K562 (cell line): ENCODE data around the gene PUM1. TPM values are rescaled to one million over a fixed set of nuclear protein-coding genes. Genes with fewer than 3 reads are reported as not detected.

Source experiments
- ARID1B ChIP-seq: fragments of 450-650 bp; IDR thresholded peaks from 2 replicates; pipeline ENCODE4 v1.6.1; 2016; ENCODE audit warnings: antibody characterized with exemption, mild to moderate bottlenecking, inconsistent platforms
- BRF2 ChIP-seq: IDR thresholded peaks from 3 replicates; pipeline ENCODE4 v1.6.1; 2011; ENCODE audit warnings: borderline replicate concordance, mild to moderate bottlenecking; ENCODE audit not compliant: insufficient read length, insufficient read depth
- CCAR2 ChIP-seq: fragments of 200-400 bp; formaldehyde crosslinking; IDR thresholded peaks from 2 replicates; pipeline ENCODE4 v1.6.1; 2017; ENCODE audit warnings: mild to moderate bottlenecking, low read depth, low read length
- DNMT1 ChIP-seq: fragments of 450-650 bp; IDR thresholded peaks from 2 replicates; pipeline ENCODE4 v1.6.1; 2016; ENCODE audit warnings: antibody characterized with exemption, mild to moderate bottlenecking
- E2F8 ChIP-seq: fragments of 450-650 bp; IDR thresholded peaks from 2 replicates; pipeline ENCODE4 v1.7.1; 2018; ENCODE audit warnings: mild to moderate bottlenecking, low read depth; ENCODE audit not compliant: partially characterized antibody
- FOXK2 ChIP-seq, 2 experiments: fragments of 450-650 bp; IDR thresholded peaks in 1 of 2; conservative IDR thresholded peaks in 1 of 2; 2 replicates each; pipeline ENCODE4 v1.6.1; 2016; ENCODE audit warnings: low read depth in 2 of 2, mild to moderate bottlenecking in 1 of 2
- JUNB ChIP-seq: fragments of 450-650 bp; formaldehyde crosslinking; conservative IDR thresholded peaks from 2 replicates; pipeline ENCODE4 v1.4.0; 2020; ENCODE audit warnings: mild to moderate bottlenecking
- MCM2 ChIP-seq: fragments of 450-650 bp; IDR thresholded peaks from 2 replicates; pipeline ENCODE4 v1.6.1; 2017; ENCODE audit warnings: low read depth, mild to moderate bottlenecking
- NFE2L1 ChIP-seq: fragments of 450-650 bp; IDR thresholded peaks from 2 replicates; pipeline ENCODE4 v1.6.1; 2016; ENCODE audit warnings: missing genetic modification characterization, low read depth, mild to moderate bottlenecking, missing compliant biosample characterization, moderate library complexity, borderline replicate concordance
- PHF21A ChIP-seq: fragments of 450-650 bp; IDR thresholded peaks from 2 replicates; pipeline ENCODE4 v1.6.1; 2017; ENCODE audit warnings: low read depth, borderline replicate concordance
- RBFOX2 ChIP-seq: fragments of 200-400 bp; formaldehyde crosslinking; IDR thresholded peaks from 2 replicates; pipeline ENCODE4 v1.6.1; 2017; ENCODE audit warnings: low read depth, mild to moderate bottlenecking, low read length, moderate library complexity
- SUPT5H ChIP-seq: fragments of 450-650 bp; IDR thresholded peaks from 2 replicates; pipeline ENCODE4 v1.6.1; 2016
- TCF15 ChIP-seq: fragments of 250-450 bp; sonication (Bioruptor Pico); IDR thresholded peaks from 2 replicates; pipeline ENCODE4 v1.8.0; 2022; ENCODE audit warnings: moderate library complexity, mild to moderate bottlenecking, inconsistent platforms
- ZBTB7A ChIP-seq: IDR thresholded peaks from 2 replicates; pipeline ENCODE4 v1.6.1; 2011; ENCODE audit warnings: low read depth, mild to moderate bottlenecking, low read length, moderate library complexity, borderline replicate concordance; ENCODE audit not compliant: control insufficient read depth
- ZBTB8A ChIP-seq: fragments of 450-650 bp; IDR thresholded peaks from 2 replicates; pipeline ENCODE4 v1.6.1; 2018; ENCODE audit warnings: mild to moderate bottlenecking, moderate library complexity; ENCODE audit not compliant: partially characterized antibody
- ZNF280A ChIP-seq: fragments of 450-650 bp; IDR thresholded peaks from 2 replicates; pipeline ENCODE4 v1.6.1; 2018; ENCODE audit warnings: mild to moderate bottlenecking, low read depth; ENCODE audit not compliant: partially characterized antibody
- ZNF3 ChIP-seq: fragments of 250-450 bp; sonication (Bioruptor Pico); IDR thresholded peaks from 2 replicates; pipeline ENCODE4 v1.5.0; 2021; ENCODE audit warnings: mild to moderate bottlenecking, moderate library complexity
- ZNF699 ChIP-seq: fragments of 250-450 bp; sonication (Bioruptor Pico); IDR thresholded peaks from 2 replicates; pipeline ENCODE4 v1.8.0; 2021; ENCODE audit warnings: mild to moderate bottlenecking, moderate library complexity; ENCODE audit not compliant: insufficient replicate concordance
- ZNF764 ChIP-seq: fragments of 250-450 bp; sonication (Bioruptor Pico); IDR thresholded peaks from 2 replicates; pipeline ENCODE4 v1.4.0; 2020; ENCODE audit warnings: low read depth, mild to moderate bottlenecking, moderate library complexity
- ZNF77 ChIP-seq: fragments of 250-450 bp; sonication (Bioruptor Pico); IDR thresholded peaks from 2 replicates; pipeline ENCODE4 v1.5.0; 2020
- polyA plus RNA-seq, 8 experiments: library from polyadenylated mRNA; depleted of rRNA in 4 of 8; stranded (reverse) in 5 of 8; unstranded in 3 of 8; fragments of >200 nt; fragmentation: Nextera tagmentation in 2 of 8; fragmentation: Illumina TruSeq in 1 of 8; extraction: Ambion mirVana in 2 of 8; extraction: Trizol in 1 of 8; gene quantifications; 2 replicates each; pipeline versions ENCODE4 v1.2.1 to v1.2.3, GENCODE V29; 2011 to 2014; ENCODE audit warnings: inconsistent platforms in 1 of 8, missing spikeins in 1 of 8
- total RNA-seq, 7 experiments: library from RNA; depleted of rRNA in 6 of 7; stranded (reverse); fragments of >200 nt in 6 of 7; fragmentation: Illumina TruSeq in 2 of 7; extraction: Trizol in 2 of 7; gene quantifications; 2 replicates each; pipeline versions ENCODE4 v1.2.1 to v1.2.3, GENCODE V29; 2011 to 2021; ENCODE audit warnings: low replicate concordance in 1 of 7
- TF ChIP-seq, protein P1 (sequence below): sonication (generic); formaldehyde crosslinking; IDR thresholded peaks from 2 replicates; pipeline ENCODE4 v1.8.1; 2022; ENCODE audit warnings: missing genetic modification reagents

PUM1 gene
- total and polyA plus RNA-seq, 9 of the 15 experiments (the other 6 are each of a cell fraction or from before 2014, with no cell fraction given), result 37.7 to 104 (median 55.7) TPM

DNA sequence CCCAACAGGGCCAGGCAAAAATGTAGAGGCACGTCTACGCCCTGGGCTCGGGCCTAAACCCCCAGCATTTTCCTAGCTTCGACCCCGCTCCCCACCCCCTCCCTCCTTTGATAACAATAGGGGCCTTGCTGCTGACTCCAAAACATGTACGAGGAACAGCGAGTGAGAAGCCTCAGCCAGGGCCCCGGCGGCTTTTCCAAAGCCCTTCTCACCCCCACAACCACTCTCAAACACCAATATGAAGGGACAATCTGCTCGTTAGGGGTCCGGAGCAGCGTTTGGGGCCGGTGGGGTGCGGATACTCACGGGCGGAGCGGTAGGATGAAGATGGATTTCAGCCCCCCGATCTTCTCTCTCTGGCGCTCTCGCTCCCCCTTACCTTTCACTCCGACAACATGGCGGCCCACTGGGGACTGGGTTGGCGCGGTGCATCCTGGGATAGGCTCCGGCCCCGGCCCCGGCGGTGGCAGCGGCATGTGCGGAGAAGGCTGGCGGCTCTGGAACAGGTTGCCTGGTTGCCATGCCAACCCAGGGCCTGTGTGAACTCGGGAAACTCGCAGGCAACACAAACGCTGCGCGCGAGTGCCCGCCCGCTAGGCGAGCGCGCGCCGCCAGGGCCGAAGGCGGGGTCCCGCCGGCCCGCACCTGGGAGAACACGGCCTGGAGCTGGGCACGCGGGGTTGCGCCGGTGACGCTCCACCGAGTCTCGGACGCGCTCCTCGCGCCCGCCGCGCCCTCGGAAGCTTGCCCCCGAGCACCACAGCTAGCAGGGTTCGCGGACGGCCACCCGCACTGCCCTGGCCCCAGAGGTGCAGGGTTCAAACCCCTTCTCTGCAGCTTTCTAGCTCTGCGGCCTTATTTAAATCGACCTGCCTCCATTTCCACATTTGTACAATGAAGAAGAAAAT lies at the start of gene PUM1 (continued):
- TF ChIP-seq ZNF764 (no peak), CCAR2 (no peak), PHF21A (no peak), ZNF699 (CRISPR knock-in tag) (no peak), FOXK2 (conservative IDR thresholded peaks at IDR 0.05 in 1 of 2, IDR thresholded peaks at IDR 0.05 in 1 of 2; ENCODE audit: low read depth in 2 of 2) (peak; percentile 85 to 92), ZNF280A (no peak), ARID1B (no peak), ZNF77 (CRISPR knock-in tag) (no peak), RBFOX2 (peak; percentile 98), ZBTB8A (no peak), BRF2 (no peak), ZBTB7A (peak; percentile 69; the same call in 1 of the 2 replicates), SUPT5H (peak; percentile 98), TCF15 (CRISPR knock-in tag) (peak; percentile 86), E2F8 (peak; percentile 13), DNMT1 (no peak), ZNF3 (CRISPR knock-in tag) (no peak), MCM2 (no peak), NFE2L1 (no peak), JUNB (CRISPR knock-in tag) (no peak)
- TF ChIP-seq, protein P1, sequence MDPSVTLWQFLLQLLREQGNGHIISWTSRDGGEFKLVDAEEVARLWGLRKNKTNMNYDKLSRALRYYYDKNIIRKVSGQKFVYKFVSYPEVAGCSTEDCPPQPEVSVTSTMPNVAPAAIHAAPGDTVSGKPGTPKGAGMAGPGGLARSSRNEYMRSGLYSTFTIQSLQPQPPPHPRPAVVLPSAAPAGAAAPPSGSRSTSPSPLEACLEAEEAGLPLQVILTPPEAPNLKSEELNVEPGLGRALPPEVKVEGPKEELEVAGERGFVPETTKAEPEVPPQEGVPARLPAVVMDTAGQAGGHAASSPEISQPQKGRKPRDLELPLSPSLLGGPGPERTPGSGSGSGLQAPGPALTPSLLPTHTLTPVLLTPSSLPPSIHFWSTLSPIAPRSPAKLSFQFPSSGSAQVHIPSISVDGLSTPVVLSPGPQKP, result no peak
